ENCODE results near the gene SEPTIN5. TPM values are rescaled to one million over a fixed set of nuclear protein-coding genes. Genes with fewer than 3 reads are reported as not detected.

The SEPTIN5 gene
- total RNA-seq, 1 donor from 2014 or later, result 11.5 TPM

- Histone ChIP-seq H3K27me3 (peaks cover 25% of the 10 kb centered on the region), H3K36me3 (no peaks in the 10 kb centered on the region), H3K9me3 (no peaks in the 10 kb centered on the region), H3K4me1 (peaks cover 23% of the 10 kb centered on the region), H3K4me3 (no peak overlapping the region), H3K27ac (no peak overlapping the region)
- no peak for ATAC-seq
- DNase-seq, result no peak
- TF ChIP-seq, protein P1, sequence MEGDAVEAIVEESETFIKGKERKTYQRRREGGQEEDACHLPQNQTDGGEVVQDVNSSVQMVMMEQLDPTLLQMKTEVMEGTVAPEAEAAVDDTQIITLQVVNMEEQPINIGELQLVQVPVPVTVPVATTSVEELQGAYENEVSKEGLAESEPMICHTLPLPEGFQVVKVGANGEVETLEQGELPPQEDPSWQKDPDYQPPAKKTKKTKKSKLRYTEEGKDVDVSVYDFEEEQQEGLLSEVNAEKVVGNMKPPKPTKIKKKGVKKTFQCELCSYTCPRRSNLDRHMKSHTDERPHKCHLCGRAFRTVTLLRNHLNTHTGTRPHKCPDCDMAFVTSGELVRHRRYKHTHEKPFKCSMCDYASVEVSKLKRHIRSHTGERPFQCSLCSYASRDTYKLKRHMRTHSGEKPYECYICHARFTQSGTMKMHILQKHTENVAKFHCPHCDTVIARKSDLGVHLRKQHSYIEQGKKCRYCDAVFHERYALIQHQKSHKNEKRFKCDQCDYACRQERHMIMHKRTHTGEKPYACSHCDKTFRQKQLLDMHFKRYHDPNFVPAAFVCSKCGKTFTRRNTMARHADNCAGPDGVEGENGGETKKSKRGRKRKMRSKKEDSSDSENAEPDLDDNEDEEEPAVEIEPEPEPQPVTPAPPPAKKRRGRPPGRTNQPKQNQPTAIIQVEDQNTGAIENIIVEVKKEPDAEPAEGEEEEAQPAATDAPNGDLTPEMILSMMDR (IDR thresholded peaks at IDR 0.05), result no peak
- intact Hi-C loops (cut with DNase I), result no loop called here
Measured at GRCh38 chr22:19721330-19722177, 7.3 kb downstream of the SEPTIN5 start.

DNA sequence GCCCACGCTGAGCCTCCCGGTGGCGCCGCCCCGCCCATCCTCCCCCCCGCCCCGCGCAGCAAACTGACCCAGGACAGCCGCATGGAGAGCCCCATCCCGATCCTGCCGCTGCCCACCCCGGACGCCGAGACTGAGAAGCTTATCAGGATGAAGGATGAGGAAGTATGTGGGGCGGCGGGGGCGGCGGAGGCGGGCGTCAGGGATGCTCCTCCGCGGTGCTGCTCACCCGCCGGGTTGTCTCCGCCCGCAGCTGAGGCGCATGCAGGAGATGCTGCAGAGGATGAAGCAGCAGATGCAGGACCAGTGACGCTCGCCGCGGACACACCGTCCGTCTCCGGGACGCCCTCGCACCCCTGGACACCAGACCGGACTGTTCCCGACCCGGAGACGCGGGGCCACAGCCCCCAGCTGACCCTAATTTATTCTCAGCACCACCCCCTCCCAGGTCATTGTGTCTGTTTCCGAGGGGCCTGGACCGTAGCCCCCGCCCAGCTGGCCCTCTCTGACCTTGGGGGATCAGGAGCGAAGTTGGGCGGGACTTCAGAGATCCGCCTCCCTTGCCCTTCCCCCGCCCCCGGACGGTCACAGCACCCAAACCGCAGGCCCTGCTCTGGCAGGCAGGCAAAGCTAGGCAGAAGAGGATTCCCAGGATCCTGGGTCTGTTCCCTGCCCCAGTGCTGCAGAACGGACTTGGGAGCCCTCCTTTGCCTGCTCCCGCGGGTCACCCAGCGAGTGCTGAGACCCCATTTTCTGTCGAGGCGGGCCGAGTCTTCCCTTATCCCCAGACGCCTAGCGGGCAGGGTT, 8.1 kb downstream of the SEPTIN5 start:
- no peak overlapping the region for H3K27ac ChIP-seq
- no peaks in the 10 kb centered on the region for H3K36me3 ChIP-seq
- no peak overlapping the region for H3K4me3 ChIP-seq
- intact Hi-C loops (cut with DNase I), result no loop called here
- TF ChIP-seq, protein P1 (IDR thresholded peaks at IDR 0.05), result no peak
- H3K27me3 ChIP-seq, result peaks cover 19% of the 10 kb centered on the region
- ATAC-seq (no peak), DNase-seq (no peak)
- H3K4me1 ChIP-seq, result peaks cover 23% of the 10 kb centered on the region
- H3K9me3 ChIP-seq, result no peaks in the 10 kb centered on the region

DNA sequence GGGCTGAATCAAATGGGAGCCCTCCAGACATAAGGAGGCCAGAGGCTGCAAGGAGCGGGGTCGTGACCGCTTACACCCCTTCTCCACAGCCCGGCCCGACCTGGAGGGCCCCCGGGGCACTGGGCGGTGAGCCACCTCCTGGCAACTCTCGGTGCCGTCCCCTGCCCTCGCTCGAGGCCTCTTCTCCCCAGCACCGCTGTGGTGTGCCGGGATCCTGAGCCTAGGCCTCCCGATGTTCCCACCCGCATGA, 8.6 kb downstream of the SEPTIN5 start:
- TF ChIP-seq, protein P1 (IDR thresholded peaks at IDR 0.05), result no peak
- H3K27ac ChIP-seq, result no peak overlapping the region
- H3K4me1 ChIP-seq, result peaks cover 18% of the 10 kb centered on the region
- ATAC-seq (no peak), DNase-seq (no peak)
- H3K4me3 ChIP-seq, result no peak overlapping the region
- intact Hi-C loops (cut with DNase I), result no loop called here
- H3K9me3 ChIP-seq, result no peaks in the 10 kb centered on the region
- H3K36me3 ChIP-seq, result no peaks in the 10 kb centered on the region
- H3K27me3 ChIP-seq, result peaks cover 19% of the 10 kb centered on the region

DNA sequence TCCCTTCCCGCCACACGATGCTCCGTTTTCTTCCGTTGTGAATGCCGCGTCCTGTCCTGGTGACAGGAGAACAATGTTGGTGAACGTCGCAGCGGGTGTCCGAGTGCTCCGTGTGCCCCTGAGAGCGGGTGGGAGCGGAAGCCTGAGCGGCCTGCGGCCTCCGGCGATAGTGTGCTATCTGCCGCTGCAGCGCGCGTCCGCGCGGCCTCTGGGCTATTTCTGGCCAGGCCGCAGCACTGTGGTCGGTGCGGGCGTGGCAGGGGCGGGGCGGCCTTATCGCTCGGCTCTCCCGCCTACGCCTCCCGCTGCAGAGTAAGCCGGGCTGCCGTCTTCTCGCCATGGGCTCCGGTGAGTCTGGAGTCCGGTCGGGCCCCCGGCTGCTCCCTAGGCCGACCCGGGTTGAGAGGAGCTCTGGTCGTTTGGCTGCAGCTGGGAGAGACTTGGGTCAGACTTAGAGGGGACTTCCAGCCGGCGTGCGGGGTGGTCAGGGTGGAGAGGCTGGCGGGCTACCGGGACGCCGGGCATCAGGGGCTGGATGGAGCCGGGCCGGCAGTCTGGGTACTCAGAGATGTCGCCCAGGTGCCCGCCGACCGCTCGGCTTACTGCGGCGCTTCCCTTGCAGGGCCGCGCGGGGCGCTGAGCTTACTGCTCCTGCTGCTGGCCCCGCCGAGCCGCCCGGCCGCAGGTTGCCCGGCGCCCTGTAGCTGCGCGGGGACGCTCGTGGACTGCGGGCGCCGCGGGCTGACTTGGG, 9.1 kb downstream of the SEPTIN5 start, which contains the start of gene GP1BB:
GP1BB (plus strand) TSS at position 308 of the 751 bp plus-strand sequence; CDS start at position 339, 31 bp downstream.
- no peak for DNase-seq
- H3K27me3 ChIP-seq, result peaks cover 17% of the 10 kb centered on the region
- H3K27ac ChIP-seq, result no peak within 1 kb of the TSS

More for the DNA sequence above, 9.1 kb downstream of the SEPTIN5 start, which contains the start of gene GP1BB:
- Histone ChIP-seq H3K4me1 (peaks cover 18% of the 10 kb centered on the region), H3K36me3 (no peaks in the 10 kb centered on the region), H3K9me3 (no peaks in the 10 kb centered on the region), H3K4me3 (peak within 1 kb of the TSS; percentile 21)
- intact Hi-C loops (cut with DNase I), result no loop called here
- TF ChIP-seq, protein P1 (IDR thresholded peaks at IDR 0.05), result no peak
- peak; percentile 57 for ATAC-seq
